ENCODE results near the gene DNHD1. TPM values are rescaled to one million over a fixed set of nuclear protein-coding genes. Genes with fewer than 3 reads are reported as not detected.

DNHD1 gene
- total and polyA plus RNA-seq, 9 of the 15 experiments (the other 6 are each of a cell fraction or from before 2014, with no cell fraction given): 0.82 to 9.7 (median 3.8) TPM

DNA sequence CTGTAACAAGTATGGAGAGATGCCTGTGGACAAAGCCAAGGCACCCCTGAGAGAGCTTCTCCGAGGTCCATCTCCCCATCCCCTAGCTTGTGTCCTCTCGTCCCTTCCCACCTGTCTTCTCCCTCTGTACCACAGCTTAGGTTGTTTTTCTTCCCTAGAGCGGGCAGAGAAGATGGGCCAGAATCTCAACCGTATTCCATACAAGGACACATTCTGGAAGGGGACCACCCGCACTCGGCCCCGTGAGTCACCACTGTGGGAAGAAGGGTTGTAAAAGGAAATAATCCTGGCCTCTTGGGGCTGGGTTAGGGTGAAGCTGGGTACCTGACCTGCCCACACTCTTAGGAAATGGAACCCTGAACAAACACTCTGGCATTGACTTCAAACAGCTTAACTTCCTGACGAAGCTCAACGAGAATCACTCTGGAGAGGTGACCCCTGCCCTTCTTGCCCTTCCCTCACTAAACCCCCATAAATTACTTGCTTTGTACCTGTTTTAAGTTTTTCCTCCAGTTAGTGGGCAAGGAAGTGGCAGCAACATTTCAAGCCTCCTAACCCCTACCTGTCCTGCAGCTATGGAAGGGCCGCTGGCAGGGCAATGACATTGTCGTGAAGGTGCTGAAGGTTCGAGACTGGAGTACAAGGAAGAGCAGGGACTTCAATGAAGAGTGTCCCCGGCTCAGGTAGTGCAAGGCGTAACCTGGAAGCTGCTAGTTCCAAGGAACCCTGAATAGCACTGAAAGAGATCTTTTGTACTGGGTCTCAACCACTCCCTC is 111.8 kb downstream of the DNHD1 start:
- POLR2A ChIA-PET: interaction anchor here (0.6 to 1.8 kb wide), 2 partner anchors 10 to 78 kb away, joined by 3 to 11 read pairs; partner anchors contain the start of gene TPP1
- Histone ChIP-seq H2AFZ (ENCODE audit: low read depth, low read length) (no peak overlapping the region), H3K4me3 (no peak overlapping the region), H3K4me1 (replicated peaks in 1 of 2; ENCODE audit: control insufficient read depth in 2 of 2, insufficient read depth in 2 of 2, low read length in 2 of 2) (peaks cover 33% of the 10 kb centered on the region in 2 experiments), H3K79me2 (ENCODE audit: control insufficient read depth, insufficient read depth, low read length) (peaks cover 59% of the 10 kb centered on the region), H3K27me3 (ENCODE audit: control insufficient read depth in 2 of 2, insufficient read depth in 2 of 2, low read length in 2 of 2) (no peaks in the 10 kb centered on the region), H3K9ac (ENCODE audit: insufficient read depth in 1 of 2, low read depth in 2 of 2, low read length in 2 of 2) (no peak overlapping the region; a peak in 1 of 4 replicates), H3K9me1 (ENCODE audit: control insufficient read depth, insufficient read depth, low read length) (no peaks in the 10 kb centered on the region), H3K4me2 (ENCODE audit: insufficient read depth, low read length) (no peak overlapping the region), H4K20me1 (replicated peaks; ENCODE audit: control insufficient read depth, insufficient read depth, low read length) (no peaks in the 10 kb centered on the region), H3K9me3 (replicated peaks; ENCODE audit: control insufficient read depth, insufficient read depth, low read depth, low read length) (no peaks in the 10 kb centered on the region), H3K27ac (ENCODE audit: extremely low read depth, low read depth, low read length) (no peak overlapping the region), H3K36me3 (ENCODE audit: control insufficient read depth, insufficient read depth, low read length) (peaks cover 54% of the 10 kb centered on the region)
- intact Hi-C loops (cut with micrococcal nuclease): no loop called here
- FAIRE-seq: no peak
- in situ Hi-C loops (cut with MboI): loop anchor here (5.0 kb wide), 1 partner anchor 77 kb away; no protein-coding TSS in a partner anchor
- no peak for DNase-seq (ENCODE audit: extremely low read depth in 1 of 4, low spot score in 3 of 4)
- CTCF ChIA-PET (ENCODE audit: low intra/inter-chr PET ratio): no interaction called here
- 93% methylated on average over 14 of the region's 14 CpGs for WGBS (ENCODE audit: insufficient coverage, low coverage, missing lambda C conversion rate)
- TF ChIP-seq EWSR1 (IDR thresholded peaks at IDR 0.05; ENCODE audit: borderline replicate concordance, low read depth, partially characterized antibody): no peak
- TF ChIP-seq RBFOX2 (IDR thresholded peaks at IDR 0.05; ENCODE audit: low read depth, low read length): 0 out of 2 replicates have a peak, but pooled peaks have one; percentile 23
- ATAC-seq: no peak
- BruUV-seq (replicated peaks): no TSS peak

DNA sequence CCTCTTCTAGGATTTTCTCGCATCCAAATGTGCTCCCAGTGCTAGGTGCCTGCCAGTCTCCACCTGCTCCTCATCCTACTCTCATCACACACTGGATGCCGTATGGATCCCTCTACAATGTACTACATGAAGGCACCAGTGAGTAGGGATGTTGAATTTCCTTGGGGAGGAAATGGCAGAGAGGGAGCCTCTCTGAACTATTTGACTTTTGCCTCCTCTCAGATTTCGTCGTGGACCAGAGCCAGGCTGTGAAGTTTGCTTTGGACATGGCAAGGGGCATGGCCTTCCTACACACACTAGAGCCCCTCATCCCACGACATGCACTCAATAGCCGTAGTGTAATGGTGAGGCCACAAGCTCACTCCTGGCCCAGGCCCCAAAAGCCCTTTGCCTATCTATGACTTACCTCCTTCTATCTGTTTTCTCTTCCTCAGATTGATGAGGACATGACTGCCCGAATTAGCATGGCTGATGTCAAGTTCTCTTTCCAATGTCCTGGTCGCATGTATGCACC is 112.5 kb downstream of the DNHD1 start:
- Histone ChIP-seq H3K9ac (ENCODE audit: insufficient read depth in 1 of 2, low read depth in 2 of 2, low read length in 2 of 2) (peak overlapping the region in 1 of 2 experiments; percentile 10; a peak in 1 of 4 replicates), H3K27me3 (ENCODE audit: control insufficient read depth in 2 of 2, insufficient read depth in 2 of 2, low read length in 2 of 2) (no peaks in the 10 kb centered on the region), H3K36me3 (ENCODE audit: control insufficient read depth, insufficient read depth, low read length) (peaks cover 55% of the 10 kb centered on the region), H3K9me1 (ENCODE audit: control insufficient read depth, insufficient read depth, low read length) (no peaks in the 10 kb centered on the region), H3K4me1 (replicated peaks in 1 of 2; ENCODE audit: control insufficient read depth in 2 of 2, insufficient read depth in 2 of 2, low read length in 2 of 2) (peaks cover 33% of the 10 kb centered on the region in 2 experiments), H3K27ac (ENCODE audit: extremely low read depth, low read depth, low read length) (no peak overlapping the region), H2AFZ (ENCODE audit: low read depth, low read length) (no peak overlapping the region), H3K4me2 (ENCODE audit: insufficient read depth, low read length) (no peak overlapping the region), H3K79me2 (ENCODE audit: control insufficient read depth, insufficient read depth, low read length) (peaks cover 52% of the 10 kb centered on the region), H4K20me1 (replicated peaks; ENCODE audit: control insufficient read depth, insufficient read depth, low read length) (no peaks in the 10 kb centered on the region), H3K9me3 (replicated peaks; ENCODE audit: control insufficient read depth, insufficient read depth, low read depth, low read length) (no peaks in the 10 kb centered on the region), H3K4me3 (no peak overlapping the region)
- no TSS peak for BruUV-seq (replicated peaks)
- ChIA-PET POLR2A (interaction anchor here (1.8 kb wide), 1 partner anchor 9 kb away, joined by 11 read pairs; the partner anchor contains the start of gene TPP1), CTCF (ENCODE audit: low intra/inter-chr PET ratio) (no interaction called here)
- intact Hi-C loops (cut with micrococcal nuclease): no loop called here
- 79% methylated on average over 8 of the region's 8 CpGs for WGBS (ENCODE audit: insufficient coverage, low coverage, missing lambda C conversion rate)
- no peak for ATAC-seq
- FAIRE-seq: no peak
- TF ChIP-seq POLR2AphosphoS2 (IDR thresholded peaks at IDR 0.05; ENCODE audit: low read length) (peak; percentile 77), SP1 (CRISPR knock-in tag; IDR thresholded peaks at IDR 0.05) (0 out of 2 replicates have a peak, but pooled peaks have one; percentile 27), PML (IDR thresholded peaks at IDR 0.05; ENCODE audit: low read length) (0 out of 2 replicates have a peak, but pooled peaks have one; percentile 22), HDAC6 (IDR thresholded peaks at IDR 0.05; ENCODE audit: low read depth, low read length) (no peak), POLR2A (conservative IDR thresholded peaks at IDR 0.05) (peak; percentile 4; the same call in 1 of the 2 replicates), KLF6 (CRISPR knock-in tag; IDR thresholded peaks at IDR 0.05; ENCODE audit: borderline replicate concordance) (no peak)
- TF ChIP-seq, protein P1, sequence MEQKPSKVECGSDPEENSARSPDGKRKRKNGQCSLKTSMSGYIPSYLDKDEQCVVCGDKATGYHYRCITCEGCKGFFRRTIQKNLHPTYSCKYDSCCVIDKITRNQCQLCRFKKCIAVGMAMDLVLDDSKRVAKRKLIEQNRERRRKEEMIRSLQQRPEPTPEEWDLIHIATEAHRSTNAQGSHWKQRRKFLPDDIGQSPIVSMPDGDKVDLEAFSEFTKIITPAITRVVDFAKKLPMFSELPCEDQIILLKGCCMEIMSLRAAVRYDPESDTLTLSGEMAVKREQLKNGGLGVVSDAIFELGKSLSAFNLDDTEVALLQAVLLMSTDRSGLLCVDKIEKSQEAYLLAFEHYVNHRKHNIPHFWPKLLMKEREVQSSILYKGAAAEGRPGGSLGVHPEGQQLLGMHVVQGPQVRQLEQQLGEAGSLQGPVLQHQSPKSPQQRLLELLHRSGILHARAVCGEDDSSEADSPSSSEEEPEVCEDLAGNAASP (IDR thresholded peaks at IDR 0.05): no peak
- no peak for DNase-seq (ENCODE audit: extremely low read depth in 1 of 4, low spot score in 3 of 4)
- in situ Hi-C loops (cut with MboI): loop anchor here (5.0 kb wide), 1 partner anchor 77 kb away; no protein-coding TSS in a partner anchor
